ENCODE data around the gene MSI2.

Gene MSI2

DNA sequence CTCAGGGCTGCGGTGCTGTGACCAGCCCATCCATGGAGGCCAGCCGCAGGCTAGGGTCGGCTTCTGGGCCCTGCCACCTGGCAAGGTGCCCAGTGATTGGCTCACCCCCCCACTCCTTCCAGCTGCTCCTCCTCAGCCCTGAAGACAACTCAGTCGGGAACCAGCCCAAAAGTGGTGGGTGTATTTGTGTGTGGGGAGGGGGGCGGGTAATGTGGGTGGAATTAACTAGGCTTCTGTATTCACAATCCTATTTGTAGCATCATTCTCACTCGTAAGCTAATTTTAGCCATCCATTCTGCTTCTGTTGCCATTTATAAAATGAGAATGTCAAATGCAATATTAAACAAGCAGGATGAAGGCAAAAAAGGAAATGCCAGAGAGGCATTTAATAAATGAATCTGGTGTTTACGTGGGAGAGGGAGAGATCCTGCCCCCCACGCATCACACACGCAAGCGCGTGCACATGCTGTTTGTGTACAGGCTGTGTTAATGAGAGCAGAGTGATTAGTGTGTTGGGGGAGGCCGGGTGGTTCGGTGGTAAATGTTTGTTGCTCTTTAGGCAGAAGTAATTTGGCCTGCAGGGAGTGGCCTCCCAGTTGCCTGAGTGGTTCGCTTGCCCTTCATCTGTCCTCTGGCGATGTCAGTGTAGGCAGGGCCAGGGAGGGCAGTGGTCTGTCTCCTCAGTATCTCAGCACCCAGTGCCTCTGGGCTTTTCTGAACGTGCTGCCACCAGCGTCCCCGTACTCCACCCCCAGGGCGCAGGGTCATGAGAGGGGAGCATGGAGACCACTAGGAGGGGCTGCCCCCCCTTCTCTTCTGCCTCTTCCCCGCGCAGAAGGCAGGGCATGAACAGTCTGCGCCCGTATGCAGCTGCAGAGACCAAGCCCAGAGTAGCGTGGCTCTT lies 348.7 kb downstream of the MSI2 start:
- DNase-seq: no peak
- Histone ChIP-seq H2BK5ac (ENCODE audit: low read length) (no peak overlapping the region), H3K27ac (ENCODE audit: low read depth, low read length) (no peak overlapping the region), H3K4me3 (ENCODE audit: low read length) (no peak overlapping the region), H3K4me1 (ENCODE audit: control insufficient read depth, low read depth, low read length) (no peaks in the 10 kb centered on the region), H3K23ac (ENCODE audit: low read length) (no peak overlapping the region), H2BK120ac (ENCODE audit: low read depth, low read length) (no peak overlapping the region), H2BK15ac (replicated peaks; ENCODE audit: low read depth) (no peak overlapping the region), H3K56ac (ENCODE audit: low read length) (no peak overlapping the region), H3K18ac (ENCODE audit: low read length) (no peak overlapping the region), H4K5ac (ENCODE audit: low read length) (no peak overlapping the region), H3K4ac (ENCODE audit: low read depth, low read length) (no peak overlapping the region), H2AK5ac (ENCODE audit: low read length) (no peak overlapping the region), H4K8ac (ENCODE audit: low read depth, low read length) (no peak overlapping the region), H3K79me1 (ENCODE audit: low read length) (no peaks in the 10 kb centered on the region), H3K79me2 (ENCODE audit: control insufficient read depth, insufficient read depth, low read length) (no peaks in the 10 kb centered on the region), H3K9ac (ENCODE audit: low read length) (no peak overlapping the region), H3K27me3 (ENCODE audit: insufficient read depth, low read length, poor library complexity) (no peaks in the 10 kb centered on the region), H3K4me2 (ENCODE audit: low read length) (no peak overlapping the region), H3K36me3 (ENCODE audit: control insufficient read depth, insufficient read depth, low read length) (no peaks in the 10 kb centered on the region)
- no CpG with 5 or more reads among the region's 24 CpGs for whole genome bisulfite sequencing (ENCODE audit: extremely low coverage, insufficient coverage, low lambda C conversion rate)

DNA sequence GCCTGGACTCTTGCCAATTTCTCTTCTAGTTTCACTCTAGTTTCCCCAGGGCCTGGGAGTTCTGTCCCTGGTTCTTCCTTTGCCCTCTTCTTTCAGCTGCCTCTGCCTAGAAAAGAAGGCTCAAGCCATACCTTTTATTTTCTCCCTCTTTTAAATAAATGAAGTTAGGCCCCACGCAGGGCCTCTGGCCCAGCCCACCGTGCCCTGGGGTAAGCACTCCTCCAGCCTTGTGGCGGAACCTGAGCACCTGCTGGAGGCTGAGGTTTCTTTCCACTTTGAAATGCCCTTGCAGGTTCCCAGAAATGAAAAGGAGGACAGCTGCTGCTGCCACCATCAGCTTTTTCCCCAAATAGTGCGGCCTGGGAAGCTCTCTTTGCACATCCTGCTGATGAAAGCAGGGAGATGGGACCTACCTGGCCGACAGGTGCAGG lies 349.4 kb downstream of the MSI2 start:
- Histone ChIP-seq H2AK5ac (ENCODE audit: low read length) (no peak overlapping the region), H2BK120ac (ENCODE audit: low read depth, low read length) (no peak overlapping the region), H3K23ac (ENCODE audit: low read length) (no peak overlapping the region), H3K18ac (ENCODE audit: low read length) (no peak overlapping the region), H3K4ac (ENCODE audit: low read depth, low read length) (no peak overlapping the region), H3K36me3 (ENCODE audit: control insufficient read depth, insufficient read depth, low read length) (no peaks in the 10 kb centered on the region), H3K79me2 (ENCODE audit: control insufficient read depth, insufficient read depth, low read length) (no peaks in the 10 kb centered on the region), H3K4me3 (ENCODE audit: low read length) (no peak overlapping the region), H3K27me3 (ENCODE audit: insufficient read depth, low read length, poor library complexity) (no peaks in the 10 kb centered on the region), H3K4me1 (ENCODE audit: control insufficient read depth, low read depth, low read length) (no peaks in the 10 kb centered on the region), H4K5ac (ENCODE audit: low read length) (no peak overlapping the region), H3K9ac (ENCODE audit: low read length) (no peak overlapping the region), H4K8ac (ENCODE audit: low read depth, low read length) (no peak overlapping the region), H2BK15ac (replicated peaks; ENCODE audit: low read depth) (no peak overlapping the region), H3K56ac (ENCODE audit: low read length) (no peak overlapping the region), H3K79me1 (ENCODE audit: low read length) (no peaks in the 10 kb centered on the region), H3K27ac (ENCODE audit: low read depth, low read length) (no peak overlapping the region), H3K4me2 (ENCODE audit: low read length) (no peak overlapping the region), H2BK5ac (ENCODE audit: low read length) (no peak overlapping the region)
- no CpG with 5 or more reads among the region's 5 CpGs for WGBS (ENCODE audit: extremely low coverage, insufficient coverage, low lambda C conversion rate)
- DNase-seq: no peak

DNA sequence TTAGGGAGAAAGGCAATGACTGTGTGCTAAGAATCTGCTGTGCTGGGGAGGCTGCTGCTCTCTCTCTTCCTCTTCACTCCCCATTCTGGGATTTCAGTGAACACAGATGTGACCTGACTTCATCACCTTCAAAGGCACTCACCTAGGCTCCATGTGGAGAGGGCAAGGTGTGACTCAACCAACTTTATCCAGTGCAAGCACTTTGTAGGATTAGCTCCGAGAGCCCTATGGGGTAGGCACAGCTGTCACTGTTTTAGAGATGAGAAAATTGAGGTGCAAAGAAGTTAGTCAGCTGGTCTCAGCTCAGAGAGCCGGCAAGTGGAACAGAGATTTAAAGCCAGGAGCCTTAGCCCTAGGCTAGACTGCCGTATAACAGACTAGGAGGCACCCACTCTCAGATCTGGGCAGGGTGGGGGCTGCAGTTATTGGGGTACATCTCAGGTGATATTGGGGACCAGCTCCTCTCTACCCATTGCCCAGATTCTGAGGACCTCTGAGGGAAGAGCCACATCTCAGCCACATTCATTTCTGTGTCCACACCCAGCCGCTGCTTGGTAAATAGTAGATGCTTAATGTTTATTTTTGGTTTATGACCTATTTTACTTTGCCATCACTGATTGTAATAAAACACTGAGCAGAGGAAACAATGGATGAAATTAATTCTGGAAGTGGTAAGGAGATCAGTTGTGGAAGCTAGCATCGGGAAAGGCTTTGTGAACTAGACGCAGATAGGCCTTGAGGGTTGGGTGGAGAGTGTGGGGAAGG lies 350.0 kb downstream of the MSI2 start:
- Histone ChIP-seq H3K18ac (ENCODE audit: low read length) (no peak overlapping the region), H3K27me3 (ENCODE audit: insufficient read depth, low read length, poor library complexity) (no peaks in the 10 kb centered on the region), H3K23ac (ENCODE audit: low read length) (no peak overlapping the region), H2AK5ac (ENCODE audit: low read length) (no peak overlapping the region), H4K8ac (ENCODE audit: low read depth, low read length) (no peak overlapping the region), H2BK5ac (ENCODE audit: low read length) (no peak overlapping the region), H3K4ac (ENCODE audit: low read depth, low read length) (no peak overlapping the region), H3K27ac (ENCODE audit: low read depth, low read length) (no peak overlapping the region), H3K79me2 (ENCODE audit: control insufficient read depth, insufficient read depth, low read length) (no peaks in the 10 kb centered on the region), H3K9ac (ENCODE audit: low read length) (no peak overlapping the region), H3K4me3 (ENCODE audit: low read length) (no peak overlapping the region), H3K79me1 (ENCODE audit: low read length) (no peaks in the 10 kb centered on the region), H3K56ac (ENCODE audit: low read length) (no peak overlapping the region), H3K36me3 (ENCODE audit: control insufficient read depth, insufficient read depth, low read length) (no peaks in the 10 kb centered on the region), H4K5ac (ENCODE audit: low read length) (no peak overlapping the region), H3K4me1 (ENCODE audit: control insufficient read depth, low read depth, low read length) (no peaks in the 10 kb centered on the region), H3K4me2 (ENCODE audit: low read length) (no peak overlapping the region), H2BK15ac (replicated peaks; ENCODE audit: low read depth) (no peak overlapping the region), H2BK120ac (ENCODE audit: low read depth, low read length) (no peak overlapping the region)
- no peak for DNase-seq
- no CpG with 5 or more reads among the region's 6 CpGs for whole genome bisulfite sequencing (ENCODE audit: extremely low coverage, insufficient coverage, low lambda C conversion rate)

DNA sequence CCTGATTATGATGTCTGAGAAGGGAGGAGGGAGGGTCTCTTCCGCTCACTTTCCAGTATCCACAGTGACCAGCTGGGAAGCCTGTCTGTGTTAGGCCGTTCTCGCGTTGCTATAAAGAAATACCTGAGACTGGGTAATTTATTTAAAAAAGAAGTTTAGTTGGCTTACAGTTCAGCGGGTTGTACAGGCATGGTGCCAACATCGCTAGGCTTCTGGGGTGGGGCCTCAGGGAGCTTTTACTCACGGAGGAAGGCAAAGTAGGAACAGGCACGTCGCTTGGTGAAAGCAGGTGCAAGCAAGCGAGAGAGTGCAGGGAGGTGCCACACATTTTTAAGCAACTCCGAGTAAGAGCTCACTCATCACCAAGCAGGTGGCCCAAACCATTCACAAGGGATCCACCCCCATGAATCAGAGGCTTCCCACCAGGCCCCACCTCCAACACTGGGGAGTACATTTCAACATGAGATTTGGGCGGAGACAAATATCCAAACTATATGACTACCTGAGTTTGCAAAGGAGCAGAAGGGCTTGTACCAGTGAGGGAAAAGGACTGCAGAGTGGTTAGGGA lies 351.3 kb downstream of the MSI2 start:
- no peaks in the 10 kb centered on the region for H3K79me1 ChIP-seq (ENCODE audit: low read length)
- no peak overlapping the region for H3K23ac ChIP-seq (ENCODE audit: low read length)
- no peak overlapping the region for H3K27ac ChIP-seq (ENCODE audit: low read depth, low read length)
- no CpG with 5 or more reads among the region's 12 CpGs for WGBS (ENCODE audit: extremely low coverage, insufficient coverage, low lambda C conversion rate)
- no peak overlapping the region for H4K8ac ChIP-seq (ENCODE audit: low read depth, low read length)
- H3K27me3 ChIP-seq (ENCODE audit: insufficient read depth, low read length, poor library complexity): no peaks in the 10 kb centered on the region
- no peak overlapping the region for H2AK5ac ChIP-seq (ENCODE audit: low read length)
- H3K36me3 ChIP-seq (ENCODE audit: control insufficient read depth, insufficient read depth, low read length): no peaks in the 10 kb centered on the region
- no peak overlapping the region for H3K4me3 ChIP-seq (ENCODE audit: low read length)
- H2BK15ac ChIP-seq (replicated peaks; ENCODE audit: low read depth): no peak overlapping the region
- no peak for DNase-seq
- no peak overlapping the region for H2BK5ac ChIP-seq (ENCODE audit: low read length)
- no peak overlapping the region for H3K56ac ChIP-seq (ENCODE audit: low read length)
- no peak overlapping the region for H4K5ac ChIP-seq (ENCODE audit: low read length)
- no peak overlapping the region for H3K4ac ChIP-seq (ENCODE audit: low read depth, low read length)
- H3K4me1 ChIP-seq (ENCODE audit: control insufficient read depth, low read depth, low read length): peaks cover 10% of the 10 kb centered on the region
- no peak overlapping the region for H3K18ac ChIP-seq (ENCODE audit: low read length)
- H3K79me2 ChIP-seq (ENCODE audit: control insufficient read depth, insufficient read depth, low read length): no peaks in the 10 kb centered on the region
- H3K4me2 ChIP-seq (ENCODE audit: low read length): no peak overlapping the region
- H2BK120ac ChIP-seq (ENCODE audit: low read depth, low read length): no peak overlapping the region
- no peak overlapping the region for H3K9ac ChIP-seq (ENCODE audit: low read length)

DNA sequence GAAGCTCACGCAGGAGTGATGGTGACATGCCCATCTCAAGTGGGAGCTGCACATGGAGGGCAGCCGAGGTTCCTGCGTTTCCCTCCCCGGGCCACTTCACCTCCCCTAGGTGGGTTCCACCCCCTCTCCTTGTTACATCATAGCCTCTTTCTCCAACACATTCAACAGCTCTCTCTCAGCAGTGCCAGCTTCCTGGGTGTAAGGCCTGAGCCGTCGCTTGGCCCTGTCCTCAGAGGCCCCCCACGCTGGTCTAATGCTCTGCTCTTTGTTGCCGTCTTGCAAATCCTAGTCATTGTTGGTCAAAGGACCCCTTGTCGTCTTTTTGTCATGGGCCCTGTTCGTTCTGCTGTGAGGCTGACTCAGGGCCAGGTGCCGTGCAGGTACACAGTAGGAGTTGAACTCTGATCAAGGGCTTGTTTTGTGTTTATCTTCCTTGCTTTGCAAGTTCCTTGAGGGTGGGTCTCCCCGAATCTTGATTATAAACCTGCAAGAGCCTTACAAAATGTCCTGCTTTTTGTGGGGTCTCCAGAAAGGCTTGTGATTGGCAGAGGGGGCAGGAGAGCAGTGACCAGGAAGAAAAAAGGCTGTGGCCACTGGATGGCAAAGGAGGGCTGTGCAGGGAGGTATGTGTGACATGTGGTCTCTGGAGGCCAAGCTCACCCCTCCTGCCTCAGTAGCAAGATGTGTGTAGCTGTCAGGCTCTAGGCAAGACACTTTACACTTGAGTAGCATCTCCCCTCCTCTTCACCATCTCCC lies 352.2 kb downstream of the MSI2 start:
- H4K5ac ChIP-seq (ENCODE audit: low read length): no peak overlapping the region
- H2AK5ac ChIP-seq (ENCODE audit: low read length): no peak overlapping the region
- no peak overlapping the region for H3K4me2 ChIP-seq (ENCODE audit: low read length)
- H3K36me3 ChIP-seq (ENCODE audit: control insufficient read depth, insufficient read depth, low read length): no peaks in the 10 kb centered on the region
- H3K4ac ChIP-seq (ENCODE audit: low read depth, low read length): no peak overlapping the region
- H4K8ac ChIP-seq (ENCODE audit: low read depth, low read length): no peak overlapping the region
- H2BK15ac ChIP-seq (replicated peaks; ENCODE audit: low read depth): no peak overlapping the region
- H3K79me1 ChIP-seq (ENCODE audit: low read length): no peaks in the 10 kb centered on the region
- no peak overlapping the region for H2BK5ac ChIP-seq (ENCODE audit: low read length)
- H3K27ac ChIP-seq (ENCODE audit: low read depth, low read length): no peak overlapping the region
- H3K56ac ChIP-seq (ENCODE audit: low read length): no peak overlapping the region
- H3K23ac ChIP-seq (ENCODE audit: low read length): no peak overlapping the region
- no peak overlapping the region for H3K9ac ChIP-seq (ENCODE audit: low read length)
- H3K27me3 ChIP-seq (ENCODE audit: insufficient read depth, low read length, poor library complexity): no peaks in the 10 kb centered on the region
- no peak for DNase-seq
- no peak overlapping the region for H2BK120ac ChIP-seq (ENCODE audit: low read depth, low read length)
- WGBS (ENCODE audit: extremely low coverage, insufficient coverage, low lambda C conversion rate): no CpG with 5 or more reads among the region's 12 CpGs
- peaks cover 10% of the 10 kb centered on the region for H3K4me1 ChIP-seq (ENCODE audit: control insufficient read depth, low read depth, low read length)
- H3K4me3 ChIP-seq (ENCODE audit: low read length): no peak overlapping the region
- no peaks in the 10 kb centered on the region for H3K79me2 ChIP-seq (ENCODE audit: control insufficient read depth, insufficient read depth, low read length)
- H3K18ac ChIP-seq (ENCODE audit: low read length): no peak overlapping the region
